Vagina (tissue), 2 donors: ENCODE results near the gene SLC12A1. TPM values are rescaled to one million over a fixed set of nuclear protein-coding genes. Genes with fewer than 3 reads are reported as not detected.

Source experiments
- DNase-seq, 2 donors: peaks; one replicate each; pipeline ENCODE4 v3.0.0-alpha.2; 2017; ENCODE audit errors: extremely low spot score in 2 of 2
- H3K27ac ChIP-seq: fragments of 200-600 bp; sonication (generic); one replicate; pipeline ENCODE4 v1.5.1; 2019
- H3K27me3 ChIP-seq: fragments of 200-600 bp; sonication (generic); one replicate; pipeline ENCODE4 v1.5.1; 2019
- H3K36me3 ChIP-seq, 2 donors: fragments of 200-600 bp; sonication (generic); one replicate each; pipeline ENCODE4 v1.5.1; 2017 to 2019
- H3K4me1 ChIP-seq: fragments of 200-600 bp; sonication (generic); one replicate; pipeline ENCODE4 v1.5.1; 2019
- H3K4me3 ChIP-seq, 2 donors: fragments of 200-600 bp; sonication (generic); 1 replicate in 1 of 2; 2 replicates in 1 of 2; pipeline ENCODE4 v1.5.1; 2016 to 2019
- H3K9me3 ChIP-seq: fragments of 200-600 bp; sonication (generic); one replicate; pipeline ENCODE4 v1.5.1; 2019
- POLR2A ChIP-seq, 2 donors: fragments of 450-650 bp; IDR thresholded peaks; one replicate each; pipeline ENCODE4 v1.6.1; 2017; ENCODE audit warnings: antibody characterized with exemption in 2 of 2, mild to moderate bottlenecking in 2 of 2, moderate library complexity in 2 of 2
- POLR2AphosphoS5 ChIP-seq, 2 donors: sonication (generic); formaldehyde crosslinking; IDR thresholded peaks; one replicate each; pipeline ENCODE4 v1.9.0; 2017; ENCODE audit warnings: antibody characterized with exemption in 2 of 2, mild to moderate bottlenecking in 2 of 2, low read depth in 1 of 2; ENCODE audit not compliant: insufficient read depth in 1 of 2
- intact Hi-C: fragments of 100-400 bp; cut with DNase I; formaldehyde crosslinking; loops from one replicate; pipeline ENCODE4 v1.15.1; 2023
- total RNA-seq: library from RNA; depleted of rRNA; stranded (reverse); fragments of >200 nt; gene quantifications from one replicate; pipeline ENCODE4 v1.2.3, GENCODE V29; 2016
- TF ChIP-seq, protein P1 (sequence below), 3 experiments: fragments of 450-650 bp in 2 of 3; fragments of 200-600 bp in 1 of 3; sonication (generic) in 1 of 3; IDR thresholded peaks; one replicate each; pipeline ENCODE4 v1.5.1; 2017 to 2019; ENCODE audit warnings: antibody characterized with exemption in 3 of 3, mild to moderate bottlenecking in 2 of 3, moderate library complexity in 2 of 3

The SLC12A1 gene
- total RNA-seq, 1 donor from 2014 or later = not detected

- intact Hi-C loops = no loop called here
- TF ChIP-seq, protein P1, sequence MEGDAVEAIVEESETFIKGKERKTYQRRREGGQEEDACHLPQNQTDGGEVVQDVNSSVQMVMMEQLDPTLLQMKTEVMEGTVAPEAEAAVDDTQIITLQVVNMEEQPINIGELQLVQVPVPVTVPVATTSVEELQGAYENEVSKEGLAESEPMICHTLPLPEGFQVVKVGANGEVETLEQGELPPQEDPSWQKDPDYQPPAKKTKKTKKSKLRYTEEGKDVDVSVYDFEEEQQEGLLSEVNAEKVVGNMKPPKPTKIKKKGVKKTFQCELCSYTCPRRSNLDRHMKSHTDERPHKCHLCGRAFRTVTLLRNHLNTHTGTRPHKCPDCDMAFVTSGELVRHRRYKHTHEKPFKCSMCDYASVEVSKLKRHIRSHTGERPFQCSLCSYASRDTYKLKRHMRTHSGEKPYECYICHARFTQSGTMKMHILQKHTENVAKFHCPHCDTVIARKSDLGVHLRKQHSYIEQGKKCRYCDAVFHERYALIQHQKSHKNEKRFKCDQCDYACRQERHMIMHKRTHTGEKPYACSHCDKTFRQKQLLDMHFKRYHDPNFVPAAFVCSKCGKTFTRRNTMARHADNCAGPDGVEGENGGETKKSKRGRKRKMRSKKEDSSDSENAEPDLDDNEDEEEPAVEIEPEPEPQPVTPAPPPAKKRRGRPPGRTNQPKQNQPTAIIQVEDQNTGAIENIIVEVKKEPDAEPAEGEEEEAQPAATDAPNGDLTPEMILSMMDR (IDR thresholded peaks at IDR 0.05) = no peak
- TF ChIP-seq POLR2AphosphoS5 (IDR thresholded peaks at IDR 0.05; ENCODE audit: insufficient read depth in 1 of 2, low read depth in 1 of 2) = no peak
- no peak for TF ChIP-seq POLR2A (IDR thresholded peaks at IDR 0.05)
- no peaks in the 10 kb centered on the region for H3K36me3 ChIP-seq
- no peaks in the 10 kb centered on the region for H3K4me1 ChIP-seq
- no peaks in the 10 kb centered on the region for H3K27me3 ChIP-seq
- no peak overlapping the region for H3K4me3 ChIP-seq
- DNase-seq = no peak
- no peak overlapping the region for H3K27ac ChIP-seq
- no peaks in the 10 kb centered on the region for H3K9me3 ChIP-seq
These were observed 15.2 kb downstream of the SLC12A1 start for GRCh38 chr15:48221261-48221660.

DNA sequence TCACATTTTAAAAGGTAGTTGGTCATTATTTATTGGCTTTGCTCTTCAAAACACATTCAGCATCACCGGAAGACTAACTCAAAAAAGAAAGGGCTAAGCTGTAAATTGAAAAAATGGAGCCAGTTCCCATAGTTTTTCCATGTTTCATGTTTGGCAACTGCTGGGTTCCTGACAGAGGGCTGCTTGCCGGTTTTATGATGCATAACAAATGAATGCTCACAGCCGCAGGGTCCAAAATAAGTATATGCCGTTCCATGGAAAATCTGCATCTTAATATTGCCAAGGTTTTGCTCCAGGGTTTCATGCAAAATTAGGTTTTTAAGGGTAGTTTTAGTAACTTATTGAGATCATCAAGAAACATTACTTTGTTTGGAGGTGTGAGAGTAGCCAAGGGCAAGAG, 15.8 kb downstream of the SLC12A1 start:
- no peaks in the 10 kb centered on the region for H3K27me3 ChIP-seq
- H3K27ac ChIP-seq = no peak overlapping the region
- TF ChIP-seq, protein P1 (IDR thresholded peaks at IDR 0.05) = no peak
- DNase-seq = no peak
- no peak overlapping the region for H3K4me3 ChIP-seq
- H3K36me3 ChIP-seq = no peaks in the 10 kb centered on the region
- intact Hi-C loops = no loop called here
- no peaks in the 10 kb centered on the region for H3K9me3 ChIP-seq
- no peaks in the 10 kb centered on the region for H3K4me1 ChIP-seq

DNA sequence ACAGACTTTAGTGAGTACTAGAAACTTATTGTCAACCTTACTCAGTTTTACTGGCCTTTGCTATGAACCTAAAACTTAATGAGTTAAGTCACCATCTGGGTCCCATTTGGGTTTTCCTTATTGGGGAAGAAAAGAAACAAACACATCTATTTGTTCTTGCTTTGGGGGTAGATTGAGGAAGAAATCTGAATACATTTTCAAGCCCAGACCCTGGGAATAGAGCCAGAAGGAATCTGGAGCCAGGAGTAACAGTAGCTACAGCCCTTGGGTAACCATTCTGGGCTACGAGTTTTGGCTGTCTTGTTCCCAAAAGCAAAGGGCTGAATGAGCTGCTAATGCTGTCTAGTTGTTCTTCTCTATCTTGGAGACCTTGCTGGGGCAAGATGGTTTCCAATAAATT, 16.5 kb downstream of the SLC12A1 start:
- Histone ChIP-seq H3K4me3 (no peak overlapping the region), H3K27me3 (no peaks in the 10 kb centered on the region), H3K4me1 (no peaks in the 10 kb centered on the region), H3K27ac (no peak overlapping the region), H3K36me3 (no peaks in the 10 kb centered on the region), H3K9me3 (no peaks in the 10 kb centered on the region)
- TF ChIP-seq POLR2A (IDR thresholded peaks at IDR 0.05) (no peak), POLR2AphosphoS5 (IDR thresholded peaks at IDR 0.05; ENCODE audit: insufficient read depth in 1 of 2, low read depth in 1 of 2) (no peak)
- DNase-seq = no peak
- intact Hi-C loops = no loop called here

DNA sequence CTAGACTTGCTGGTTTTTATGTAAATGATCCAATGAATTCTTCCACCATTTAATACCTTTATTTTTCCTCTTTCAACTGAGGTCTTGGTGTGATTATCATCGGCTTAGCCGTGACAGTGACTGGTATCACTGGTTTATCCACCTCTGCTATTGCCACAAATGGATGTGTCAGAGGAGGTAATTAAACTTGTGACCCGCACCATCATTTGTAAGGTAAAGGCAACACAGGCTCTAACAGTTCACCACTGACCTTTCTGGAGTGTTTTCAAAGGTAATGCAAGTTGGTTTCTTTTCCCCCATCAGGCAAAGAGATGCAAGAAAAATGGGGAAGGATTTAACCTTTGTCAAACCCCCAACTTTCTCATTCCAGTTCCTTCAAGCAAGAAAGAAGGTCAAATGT, 19.7 kb downstream of the SLC12A1 start:
- Histone ChIP-seq H3K4me1 (no peaks in the 10 kb centered on the region), H3K4me3 (no peak overlapping the region), H3K27me3 (no peaks in the 10 kb centered on the region), H3K9me3 (no peaks in the 10 kb centered on the region), H3K27ac (no peak overlapping the region), H3K36me3 (no peaks in the 10 kb centered on the region)
- TF ChIP-seq, protein P1 (IDR thresholded peaks at IDR 0.05) = no peak
- no peak for TF ChIP-seq POLR2AphosphoS5 (IDR thresholded peaks at IDR 0.05; ENCODE audit: insufficient read depth in 1 of 2, low read depth in 1 of 2)
- no peak for TF ChIP-seq POLR2A (IDR thresholded peaks at IDR 0.05)
- intact Hi-C loops = no loop called here
- no peak for DNase-seq

DNA sequence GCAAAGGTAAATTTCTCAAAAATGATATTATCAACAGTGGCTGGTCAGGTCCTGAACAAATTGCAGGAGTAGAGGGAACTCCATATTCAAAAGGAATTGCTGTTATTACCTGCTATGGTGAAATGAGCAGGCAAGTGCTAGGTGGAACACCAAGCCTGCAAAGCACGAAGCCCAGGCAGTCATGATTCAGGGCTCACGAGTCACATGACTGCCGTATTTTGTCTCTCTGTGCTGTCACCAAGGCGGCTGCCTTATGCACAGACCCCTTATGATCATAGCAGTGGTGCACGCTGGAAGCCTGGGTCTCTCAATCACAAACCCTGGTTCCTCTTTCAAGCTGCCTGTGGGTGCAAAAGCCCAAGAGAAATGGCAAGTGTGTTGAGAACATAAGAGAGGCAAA, 24.4 kb downstream of the SLC12A1 start:
- no peaks in the 10 kb centered on the region for H3K4me1 ChIP-seq
- H3K36me3 ChIP-seq = no peaks in the 10 kb centered on the region
- TF ChIP-seq POLR2A (IDR thresholded peaks at IDR 0.05) (no peak), POLR2AphosphoS5 (IDR thresholded peaks at IDR 0.05; ENCODE audit: insufficient read depth in 1 of 2, low read depth in 1 of 2) (no peak)
- TF ChIP-seq, protein P1 (IDR thresholded peaks at IDR 0.05) = no peak
- no peaks in the 10 kb centered on the region for H3K9me3 ChIP-seq
- no peak overlapping the region for H3K27ac ChIP-seq
- H3K4me3 ChIP-seq = no peak overlapping the region
- H3K27me3 ChIP-seq = no peaks in the 10 kb centered on the region
- intact Hi-C loops = no loop called here
- no peak for DNase-seq

- no peak overlapping the region for H3K27ac ChIP-seq
- no peak overlapping the region for H3K4me3 ChIP-seq
- no peak for TF ChIP-seq POLR2AphosphoS5 (IDR thresholded peaks at IDR 0.05; ENCODE audit: insufficient read depth in 1 of 2, low read depth in 1 of 2)
- TF ChIP-seq, protein P1 (IDR thresholded peaks at IDR 0.05) = no peak
- no peak for TF ChIP-seq POLR2A (IDR thresholded peaks at IDR 0.05)
- H3K9me3 ChIP-seq = no peaks in the 10 kb centered on the region
- no peak for DNase-seq
- no peaks in the 10 kb centered on the region for H3K27me3 ChIP-seq
- no peaks in the 10 kb centered on the region for H3K36me3 ChIP-seq
- no peaks in the 10 kb centered on the region for H3K4me1 ChIP-seq
- intact Hi-C loops = no loop called here
These were observed 27.1 kb downstream of the SLC12A1 start for GRCh38 chr15:48233246-48233645.
